Hepatocyte (in vitro differentiated cells): ENCODE data around the gene COX7A1. TPM values are rescaled to one million over a fixed set of nuclear protein-coding genes. Genes with fewer than 3 reads are reported as not detected.
A peak's percentile ranks its signal among the peaks of the same experiment; 100 is the strongest.

ENCODE experiments used
- DNase-seq: peaks from one replicate; pipeline ENCODE4 v3.0.0-alpha.2; 2016; ENCODE audit warnings: low spot score
- H2AFZ ChIP-seq: fragments of 200-600 bp; sonication (generic); 2 replicates; pipeline ENCODE4 v1.6.0; 2016; ENCODE audit warnings: antibody characterized with exemption, mild to moderate bottlenecking
- H3K27ac ChIP-seq: fragments of 200-600 bp; sonication (generic); 2 replicates; pipeline ENCODE4 v1.5.1; 2016; ENCODE audit warnings: mild to moderate bottlenecking
- H3K27me3 ChIP-seq: fragments of 200-600 bp; sonication (generic); 2 replicates; pipeline ENCODE4 v1.6.1; 2016
- H3K36me3 ChIP-seq: fragments of 200-600 bp; sonication (generic); replicated peaks from 2 replicates; pipeline ENCODE4 v1.5.1; 2016; ENCODE audit warnings: low read depth; ENCODE audit not compliant: insufficient read depth
- H3K4me1 ChIP-seq: fragments of 200-600 bp; sonication (generic); 2 replicates; pipeline ENCODE4 v1.5.1; 2016; ENCODE audit warnings: mild to moderate bottlenecking, moderate library complexity; ENCODE audit not compliant: insufficient read depth
- H3K4me2 ChIP-seq: fragments of 200-600 bp; sonication (generic); 2 replicates; pipeline ENCODE4 v1.6.0; 2016
- H3K4me3 ChIP-seq: fragments of 200-600 bp; sonication (generic); 2 replicates; pipeline ENCODE4 v1.5.1; 2016; ENCODE audit warnings: mild to moderate bottlenecking
- H3K79me2 ChIP-seq: fragments of 200-600 bp; sonication (generic); 2 replicates; pipeline ENCODE4 v1.6.0; 2017; ENCODE audit warnings: mild to moderate bottlenecking
- H3K9me2 ChIP-seq: fragments of 200-600 bp; sonication (generic); replicated peaks from 2 replicates; pipeline ENCODE4 v1.6.0; 2017; ENCODE audit warnings: mild to moderate bottlenecking; ENCODE audit not compliant: insufficient read depth
- H3K9me3 ChIP-seq: fragments of 200-600 bp; sonication (generic); 2 replicates; pipeline ENCODE4 v1.5.1; 2016; ENCODE audit warnings: low read depth, mild to moderate bottlenecking
- H4K20me1 ChIP-seq: fragments of 200-600 bp; sonication (generic); 2 replicates; pipeline ENCODE4 v1.6.0; 2016; ENCODE audit warnings: mild to moderate bottlenecking; ENCODE audit not compliant: insufficient read depth, poor library complexity, severe bottlenecking
- CTCF ChIP-seq: fragments of 200-600 bp; sonication (generic); IDR thresholded peaks from 2 replicates; pipeline ENCODE4 v1.5.1; 2016; ENCODE audit warnings: antibody characterized with exemption, mild to moderate bottlenecking; ENCODE audit not compliant: poor library complexity
- EZH2 ChIP-seq: fragments of 200-600 bp; sonication (generic); IDR thresholded peaks from 2 replicates; pipeline ENCODE4 v1.6.1; 2016; ENCODE audit warnings: antibody characterized with exemption, mild to moderate bottlenecking, borderline replicate concordance
- EZH2phosphoT487 ChIP-seq: fragments of 200-600 bp; sonication (generic); IDR thresholded peaks from one replicate; pipeline ENCODE4 v1.6.1; 2018; ENCODE audit warnings: antibody characterized with exemption, mild to moderate bottlenecking, low read depth, moderate library complexity; ENCODE audit not compliant: unreplicated experiment, severe bottlenecking
- WGBS: methylation state at CpG from one replicate; pipeline ENCODE4 v1.1.6; 2016; ENCODE audit warnings: low lambda C conversion rate; ENCODE audit errors: missing lambda C conversion rate; 5-methylcytosine and 5-hydroxymethylcytosine counted together
- polyA plus RNA-seq: library from polyadenylated mRNA; unstranded; fragments of >200 nt; fragmentation: Nextera tagmentation; extraction: Ambion mirVana; gene quantifications from 2 replicates; pipeline ENCODE4 v1.2.1, GENCODE V29; 2016
- total RNA-seq: library from RNA; depleted of rRNA; stranded (reverse); fragments of >200 nt; gene quantifications from 2 replicates; pipeline ENCODE4 v1.2.3, GENCODE V29; 2014

The COX7A1 gene
- total and polyA plus RNA-seq, 2 experiments from 2014 or later: not detected

- H3K9me2 ChIP-seq: no peaks in the 10 kb centered on the region
- H3K9me3 ChIP-seq: no peaks in the 10 kb centered on the region
- peaks cover 22% of the 10 kb centered on the region for H3K79me2 ChIP-seq
- DNase-seq: no peak
- no peak overlapping the region for H2AFZ ChIP-seq
- H3K36me3 ChIP-seq: no peaks in the 10 kb centered on the region
- no peak overlapping the region for H3K27ac ChIP-seq
- H4K20me1 ChIP-seq: no peaks in the 10 kb centered on the region
- H3K4me3 ChIP-seq: no peak overlapping the region
- WGBS: 89% methylated on average over 23 of the region's 26 CpGs
- no peak overlapping the region for H3K4me2 ChIP-seq
- TF ChIP-seq CTCF (no peak), EZH2 (no peak), EZH2phosphoT487 (no peak)
- peaks cover 7% of the 10 kb centered on the region for H3K4me1 ChIP-seq
- H3K27me3 ChIP-seq: no peaks in the 10 kb centered on the region
These were observed 31.9 kb downstream of the COX7A1 start for GRCh38 chr19:36120092-36120983.

GRCh38 chr19:36116344-36116637, 36.0 kb downstream of the COX7A1 start:
- Histone ChIP-seq H2AFZ (peak overlapping the region; percentile 18), H3K79me2 (peaks cover 32% of the 10 kb centered on the region), H3K4me2 (peak overlapping the region; percentile 86), H3K27me3 (no peaks in the 10 kb centered on the region), H4K20me1 (no peaks in the 10 kb centered on the region), H3K36me3 (no peaks in the 10 kb centered on the region), H3K9me2 (no peaks in the 10 kb centered on the region), H3K27ac (peak overlapping the region; percentile 54), H3K4me1 (peaks cover 12% of the 10 kb centered on the region), H3K4me3 (peak overlapping the region; percentile 29), H3K9me3 (no peaks in the 10 kb centered on the region)
- WGBS: 94% methylated on average over 1 of the region's 1 CpG
- no peak for DNase-seq
- no peak for TF ChIP-seq EZH2
- no peak for TF ChIP-seq CTCF
- TF ChIP-seq EZH2phosphoT487: no peak

- no peaks in the 10 kb centered on the region for H3K27me3 ChIP-seq
- H3K9me2 ChIP-seq: no peaks in the 10 kb centered on the region
- H3K36me3 ChIP-seq: no peaks in the 10 kb centered on the region
- TF ChIP-seq EZH2 (no peak), EZH2phosphoT487 (no peak), CTCF (no peak)
- H3K79me2 ChIP-seq: peaks cover 32% of the 10 kb centered on the region
- H3K27ac ChIP-seq: peak within 1 kb of the TSS; percentile 68
- no peaks in the 10 kb centered on the region for H4K20me1 ChIP-seq
- H3K9me3 ChIP-seq: no peaks in the 10 kb centered on the region
- 5% methylated on average over 43 of the region's 59 CpGs for WGBS
- no peak for DNase-seq
- peak within 1 kb of the TSS; percentile 76 for H2AFZ ChIP-seq
- peak within 1 kb of the TSS; percentile 86 for H3K4me2 ChIP-seq
- H3K4me3 ChIP-seq: peak within 1 kb of the TSS; percentile 79
- peaks cover 12% of the 10 kb centered on the region for H3K4me1 ChIP-seq
These were observed 36.5 kb downstream of the COX7A1 start, which contains the start of gene TBCB for GRCh38 chr19:36115453-36116343. Gene TBCB (plus strand): TSS chr19:36115468. CDS start chr19:36115561, 93 bp downstream.
